Trophoblast cell (in vitro differentiated cells and primary cell): Measurements from ENCODE around the gene TPCN1.

Source experiments
- DNase-seq, 2 donors: peaks; one replicate each; pipeline ENCODE4 v3.0.0-alpha.2; 2016
- H2AFZ ChIP-seq: 2 replicates; pipeline ENCODE4 v1.6.1; 2013; ENCODE audit warnings: low read length, moderate library complexity, mild to moderate bottlenecking; ENCODE audit not compliant: insufficient read depth, poor library complexity
- H2AK5ac ChIP-seq: 2 replicates; pipeline ENCODE4 v1.6.1; 2013; ENCODE audit warnings: mild to moderate bottlenecking, low read length
- H2BK120ac ChIP-seq: 2 replicates; pipeline ENCODE4 v1.6.1; 2013; ENCODE audit warnings: low read length, mild to moderate bottlenecking, moderate library complexity; ENCODE audit not compliant: insufficient read depth, poor library complexity
- H2BK12ac ChIP-seq: 2 replicates; pipeline ENCODE4 v1.6.1; 2013; ENCODE audit warnings: mild to moderate bottlenecking, low read length, moderate library complexity
- H2BK5ac ChIP-seq: 2 replicates; pipeline ENCODE4 v1.6.1; 2013; ENCODE audit warnings: low read length, low read depth, moderate library complexity, mild to moderate bottlenecking; ENCODE audit not compliant: poor library complexity
- H3K14ac ChIP-seq: 2 replicates; pipeline ENCODE4 v1.6.1; 2013; ENCODE audit warnings: mild to moderate bottlenecking, low read length
- H3K18ac ChIP-seq: 2 replicates; pipeline ENCODE4 v1.6.1; 2013; ENCODE audit warnings: mild to moderate bottlenecking, low read length
- H3K23ac ChIP-seq: 2 replicates; pipeline ENCODE4 v1.6.1; 2013; ENCODE audit warnings: low read length
- H3K27ac ChIP-seq: 2 replicates; pipeline ENCODE4 v1.5.1; 2013; ENCODE audit warnings: low read depth, mild to moderate bottlenecking, inconsistent platforms, low read length, moderate library complexity
- H3K27me3 ChIP-seq: 2 replicates; pipeline ENCODE4 v1.6.1; 2013; ENCODE audit warnings: inconsistent platforms, mild to moderate bottlenecking, low read length, moderate library complexity; ENCODE audit not compliant: insufficient read depth
- H3K36me3 ChIP-seq, 2 experiments: 1 replicate in 1 of 2; 2 replicates in 1 of 2; pipeline ENCODE4 v1.6.1; 2013; ENCODE audit warnings: low read length in 2 of 2, mild to moderate bottlenecking in 2 of 2, moderate library complexity in 1 of 2; ENCODE audit not compliant: insufficient read depth in 2 of 2, control insufficient read depth in 1 of 2
- H3K4ac ChIP-seq: 2 replicates; pipeline ENCODE4 v1.6.1; 2013; ENCODE audit warnings: low read depth, mild to moderate bottlenecking, low read length, moderate library complexity
- H3K4me1 ChIP-seq, 2 experiments: 1 replicate in 1 of 2; 2 replicates in 1 of 2; pipeline ENCODE4 v1.6.1; 2013; ENCODE audit warnings: low read length in 2 of 2, mild to moderate bottlenecking in 2 of 2, moderate library complexity in 1 of 2; ENCODE audit not compliant: insufficient read depth in 2 of 2, control insufficient read depth in 1 of 2
- H3K4me2 ChIP-seq: 2 replicates; pipeline ENCODE4 v1.6.1; 2013; ENCODE audit warnings: inconsistent platforms, mild to moderate bottlenecking, low read length, moderate library complexity
- H3K4me3 ChIP-seq: 2 replicates; pipeline ENCODE4 v1.5.1; 2013; ENCODE audit warnings: mild to moderate bottlenecking, low read depth, low read length, inconsistent platforms
- H3K79me1 ChIP-seq: one replicate; pipeline ENCODE4 v1.6.1; 2013; ENCODE audit warnings: low read length
- H3K79me2 ChIP-seq: 2 replicates; pipeline ENCODE4 v1.6.1; 2013; ENCODE audit warnings: low read length, mild to moderate bottlenecking; ENCODE audit not compliant: control insufficient read depth, insufficient read depth, poor library complexity
- H3K9ac ChIP-seq: 2 replicates; pipeline ENCODE4 v1.6.1; 2013; ENCODE audit warnings: mild to moderate bottlenecking, low read length
- H3K9me3 ChIP-seq: 2 replicates; pipeline ENCODE4 v1.6.1; 2013; ENCODE audit warnings: low read depth, mild to moderate bottlenecking, control low read depth, inconsistent platforms, low read length; ENCODE audit not compliant: insufficient read depth
- H4K12ac ChIP-seq: 2 replicates; pipeline ENCODE4 v1.6.1; 2013; ENCODE audit warnings: low read depth, mild to moderate bottlenecking, low read length, moderate library complexity
- H4K8ac ChIP-seq: 2 replicates; pipeline ENCODE4 v1.6.1; 2013; ENCODE audit warnings: low read depth, mild to moderate bottlenecking, low read length, moderate library complexity
- H4K91ac ChIP-seq: one replicate; pipeline ENCODE4 v1.6.1; 2013; ENCODE audit warnings: low read depth, mild to moderate bottlenecking, low read length, moderate library complexity
- WGBS: extraction: QIAGEN DNeasy Blood & Tissue Kit; methylation state at CpG from one replicate; pipeline ENCODE4 v1.1.7; 2013; ENCODE audit warnings: missing lambda C conversion rate; ENCODE audit not compliant: insufficient read length, insufficient coverage; ENCODE audit errors: extremely low coverage; 5-methylcytosine and 5-hydroxymethylcytosine counted together

The TPCN1 gene

GRCh38 chr12:113278633-113279032 lies 57.4 kb downstream of the TPCN1 start:
- H3K18ac ChIP-seq, result no peak overlapping the region
- peaks cover 11 to 13% of the 10 kb centered on the region in 2 experiments for H3K36me3 ChIP-seq
- H4K8ac ChIP-seq, result no peak overlapping the region
- no peak for DNase-seq
- H3K4me1 ChIP-seq, result peaks cover 0 to 3% of the 10 kb centered on the region in 2 experiments
- no CpG with 5 or more reads among the region's 5 CpGs for WGBS
- H3K14ac ChIP-seq, result no peak overlapping the region
- no peak overlapping the region for H3K4me3 ChIP-seq
- H2AK5ac ChIP-seq, result no peak overlapping the region
- no peak overlapping the region for H3K4me2 ChIP-seq
- H3K79me2 ChIP-seq, result no peaks in the 10 kb centered on the region
- no peak overlapping the region for H3K27ac ChIP-seq
- no peak overlapping the region for H4K12ac ChIP-seq
- no peak overlapping the region for H2AFZ ChIP-seq
- no peaks in the 10 kb centered on the region for H3K79me1 ChIP-seq
- no peak overlapping the region for H4K91ac ChIP-seq
- no peaks in the 10 kb centered on the region for H3K27me3 ChIP-seq
- H3K9me3 ChIP-seq, result no peaks in the 10 kb centered on the region
- H3K4ac ChIP-seq, result no peak overlapping the region
- H3K9ac ChIP-seq, result no peak overlapping the region
- no peak overlapping the region for H2BK120ac ChIP-seq
- H3K23ac ChIP-seq, result no peak overlapping the region
- no peak overlapping the region for H2BK12ac ChIP-seq
- no peak overlapping the region for H2BK5ac ChIP-seq

DNA sequence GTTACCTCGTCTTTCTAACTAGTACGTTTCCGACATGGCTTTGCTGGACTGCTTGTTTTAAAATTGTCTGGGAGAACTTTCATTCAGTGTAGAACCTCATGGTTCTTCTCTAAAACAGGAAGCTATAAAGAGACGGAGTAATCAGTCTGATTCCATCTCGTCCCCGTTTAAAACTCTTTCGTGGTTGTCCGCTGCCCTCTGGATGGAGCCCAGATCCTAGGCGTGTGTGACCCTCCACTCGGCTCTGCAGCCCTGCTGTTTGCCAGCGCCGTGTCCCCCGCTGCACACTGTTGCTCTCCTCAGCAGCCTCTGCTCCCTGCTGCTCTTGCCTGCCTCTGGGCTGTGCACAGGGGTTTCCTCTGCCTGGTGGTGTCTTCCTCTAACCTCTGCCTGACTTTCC lies 63.5 kb downstream of the TPCN1 start:
- Histone ChIP-seq H3K79me2 (no peaks in the 10 kb centered on the region), H4K91ac (no peak overlapping the region), H3K4me2 (no peak overlapping the region), H2AFZ (no peak overlapping the region), H3K4me1 (peaks cover 3 to 9% of the 10 kb centered on the region in 2 experiments), H3K79me1 (no peaks in the 10 kb centered on the region), H2BK5ac (no peak overlapping the region), H3K36me3 (peaks cover 10 to 17% of the 10 kb centered on the region in 2 experiments), H3K9ac (no peak overlapping the region), H2AK5ac (no peak overlapping the region), H4K12ac (no peak overlapping the region), H3K14ac (no peak overlapping the region), H3K4me3 (no peak overlapping the region), H2BK120ac (no peak overlapping the region), H3K23ac (no peak overlapping the region), H3K9me3 (no peaks in the 10 kb centered on the region), H3K27ac (no peak overlapping the region), H3K4ac (no peak overlapping the region), H4K8ac (no peak overlapping the region), H3K18ac (no peak overlapping the region), H2BK12ac (no peak overlapping the region), H3K27me3 (no peaks in the 10 kb centered on the region)
- WGBS, result no CpG with 5 or more reads among the region's 13 CpGs
- no peak for DNase-seq

GRCh38 chr12:113285679-113286610 lies 64.7 kb downstream of the TPCN1 start:
- WGBS, result no CpG with 5 or more reads among the region's 22 CpGs
- no peak overlapping the region for H3K4me3 ChIP-seq
- no peak overlapping the region for H3K4ac ChIP-seq
- H4K91ac ChIP-seq, result no peak overlapping the region
- H3K79me2 ChIP-seq, result no peaks in the 10 kb centered on the region
- H4K8ac ChIP-seq, result no peak overlapping the region
- H3K18ac ChIP-seq, result no peak overlapping the region
- no peak overlapping the region for H3K4me2 ChIP-seq
- no peak overlapping the region for H2BK120ac ChIP-seq
- H3K27ac ChIP-seq, result no peak overlapping the region
- H3K36me3 ChIP-seq, result peaks cover 10 to 27% of the 10 kb centered on the region in 2 experiments
- H3K9ac ChIP-seq, result no peak overlapping the region
- peaks cover 3 to 9% of the 10 kb centered on the region in 2 experiments for H3K4me1 ChIP-seq
- DNase-seq, result no peak
- no peak overlapping the region for H3K14ac ChIP-seq
- no peak overlapping the region for H2BK5ac ChIP-seq
- no peaks in the 10 kb centered on the region for H3K9me3 ChIP-seq
- H2BK12ac ChIP-seq, result peak overlapping the region; percentile 13
- H3K79me1 ChIP-seq, result no peaks in the 10 kb centered on the region
- no peak overlapping the region for H2AK5ac ChIP-seq
- no peak overlapping the region for H3K23ac ChIP-seq
- H3K27me3 ChIP-seq, result no peaks in the 10 kb centered on the region
- H2AFZ ChIP-seq, result no peak overlapping the region
- no peak overlapping the region for H4K12ac ChIP-seq

DNA sequence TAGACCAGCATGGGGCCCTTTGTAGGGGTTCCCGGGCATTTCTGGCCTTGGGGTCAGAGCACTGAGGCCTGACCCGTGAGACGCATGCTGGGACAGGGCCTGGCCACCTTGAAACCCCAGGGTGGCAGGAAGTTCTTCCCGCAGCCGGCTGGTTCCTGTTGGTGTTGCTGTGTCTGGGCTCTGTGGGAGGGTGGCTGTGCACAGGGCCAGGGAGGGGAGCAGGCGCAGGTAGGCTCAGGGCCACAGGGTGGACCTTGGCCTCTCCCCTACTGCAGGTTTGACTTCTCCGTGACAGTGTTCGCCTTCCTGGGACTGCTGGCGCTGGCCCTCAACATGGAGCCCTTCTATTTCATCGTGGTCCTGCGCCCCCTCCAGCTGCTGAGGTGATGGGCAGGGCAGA lies 65.4 kb downstream of the TPCN1 start:
- H2AFZ ChIP-seq, result no peak overlapping the region
- H3K4me1 ChIP-seq, result peaks cover 3 to 9% of the 10 kb centered on the region in 2 experiments
- H2BK12ac ChIP-seq, result no peak overlapping the region
- no peak overlapping the region for H3K18ac ChIP-seq
- no peak overlapping the region for H4K12ac ChIP-seq
- H4K91ac ChIP-seq, result no peak overlapping the region
- H3K27me3 ChIP-seq, result no peaks in the 10 kb centered on the region
- H3K14ac ChIP-seq, result no peak overlapping the region
- H4K8ac ChIP-seq, result no peak overlapping the region
- H2AK5ac ChIP-seq, result no peak overlapping the region
- DNase-seq, result no peak
- no CpG with 5 or more reads among the region's 11 CpGs for WGBS
- no peak overlapping the region for H3K27ac ChIP-seq
- H2BK120ac ChIP-seq, result no peak overlapping the region
- peaks cover 13 to 30% of the 10 kb centered on the region in 2 experiments for H3K36me3 ChIP-seq
- H3K23ac ChIP-seq, result no peak overlapping the region
- no peak overlapping the region for H3K4ac ChIP-seq
- H3K79me1 ChIP-seq, result no peaks in the 10 kb centered on the region
- no peaks in the 10 kb centered on the region for H3K9me3 ChIP-seq
- no peak overlapping the region for H3K9ac ChIP-seq
- H3K4me2 ChIP-seq, result no peak overlapping the region
- no peak overlapping the region for H3K4me3 ChIP-seq
- H2BK5ac ChIP-seq, result no peak overlapping the region
- H3K79me2 ChIP-seq, result no peaks in the 10 kb centered on the region
